Naive B cell (primary cell): ENCODE results near the gene AGXT. TPM values are rescaled to one million over a fixed set of nuclear protein-coding genes. Genes with fewer than 3 reads are reported as not detected.

Source experiments
- ATAC-seq, 2 donors: fragments of 150-1000 bp; cut with Tn5 transposase; 2 replicates each; pipeline ENCODE4 v1.10.0; 2021; ENCODE audit warnings: low read depth in 2 of 2, mild to moderate bottlenecking in 2 of 2, moderate library complexity in 2 of 2
- DNase-seq: peaks from one replicate; pipeline ENCODE4 v3.0.0; 2022
- H3K27ac Mint-ChIP-seq, 6 donors: one replicate each; pipeline ENCODE4 v1.8.0; 2020 to 2022; ENCODE audit warnings: mild to moderate bottlenecking in 6 of 6, mixed read lengths in 6 of 6, moderate library complexity in 5 of 6, inconsistent platforms in 2 of 6
- H3K27me3 Mint-ChIP-seq, 3 donors: one replicate each; pipeline ENCODE4 v1.8.0; 2021 to 2022; ENCODE audit warnings: mixed read lengths in 3 of 3, mild to moderate bottlenecking in 1 of 3
- H3K36me3 Mint-ChIP-seq, 2 donors: one replicate each; pipeline ENCODE4 v1.8.0; 2020 to 2022; ENCODE audit warnings: mixed read lengths in 2 of 2, inconsistent platforms in 1 of 2, mild to moderate bottlenecking in 1 of 2
- H3K4me1 Mint-ChIP-seq, 3 donors: one replicate each; pipeline ENCODE4 v1.8.0; 2020 to 2022; ENCODE audit warnings: mixed read lengths in 3 of 3, inconsistent platforms in 1 of 3, mild to moderate bottlenecking in 1 of 3, moderate library complexity in 1 of 3
- H3K4me3 Mint-ChIP-seq, 8 donors: one replicate each; pipeline ENCODE4 v1.8.0; 2020 to 2022; ENCODE audit warnings: mild to moderate bottlenecking in 8 of 8, mixed read lengths in 8 of 8, moderate library complexity in 8 of 8, inconsistent platforms in 2 of 8
- H3K9me3 Mint-ChIP-seq, 7 donors: one replicate each; pipeline ENCODE4 v1.8.0; 2020 to 2022; ENCODE audit warnings: mixed read lengths in 7 of 7, mild to moderate bottlenecking in 5 of 7, inconsistent platforms in 2 of 7, moderate library complexity in 1 of 7
- polyA plus RNA-seq, 6 donors: library from polyadenylated mRNA; unstranded; fragments of 300-500 nt; fragmentation: Illumina TruSeq; gene quantifications; one replicate each; pipeline ENCODE4 v1.2.3, GENCODE V29; 2021; ENCODE audit warnings: low read depth in 6 of 6

AGXT gene
- polyA plus RNA-seq, 6 donors from 2014 or later = not detected

- ATAC-seq (no peak), DNase-seq (no peak)
- Mint-ChIP-seq H3K36me3 (no peaks in the 10 kb centered on the region), H3K27ac (no peak overlapping the region), H3K9me3 (peaks cover 0 to 7% (median 0%) of the 10 kb centered on the region in 7 donors), H3K4me1 (no peaks in the 10 kb centered on the region), H3K27me3 (peaks cover 0 to 12% (median 6%) of the 10 kb centered on the region in 3 donors), H3K4me3 (no peak overlapping the region)
Measured at GRCh38 chr2:240926516-240927389, 58.1 kb downstream of the AGXT start.

- no peak overlapping the region for H3K27ac Mint-ChIP-seq
- peaks cover 0 to 7% (median 0%) of the 10 kb centered on the region in 7 donors for H3K9me3 Mint-ChIP-seq
- H3K36me3 Mint-ChIP-seq = no peaks in the 10 kb centered on the region
- ATAC-seq (no peak), DNase-seq (no peak)
- H3K4me1 Mint-ChIP-seq = no peaks in the 10 kb centered on the region
- peaks cover 0 to 12% (median 6%) of the 10 kb centered on the region in 3 donors for H3K27me3 Mint-ChIP-seq
- no peak overlapping the region for H3K4me3 Mint-ChIP-seq
Measured at GRCh38 chr2:240927390-240927781, 58.8 kb downstream of the AGXT start.

GRCh38 chr2:240928476-240929363, 60.1 kb downstream of the AGXT start:
- Mint-ChIP-seq H3K27ac (peak overlapping the region in 2 of 6 donors; percentile 18 to 54), H3K9me3 (peaks cover 0 to 7% (median 0%) of the 10 kb centered on the region in 7 donors), H3K4me1 (no peaks in the 10 kb centered on the region), H3K27me3 (peaks cover 0 to 12% (median 6%) of the 10 kb centered on the region in 3 donors), H3K36me3 (no peaks in the 10 kb centered on the region), H3K4me3 (no peak overlapping the region)
- DNase-seq (no peak), ATAC-seq (no peak)

GRCh38 chr2:240929364-240930095, 60.9 kb downstream of the AGXT start:
- H3K36me3 Mint-ChIP-seq = no peaks in the 10 kb centered on the region
- H3K27ac Mint-ChIP-seq = peak overlapping the region in 1 of 6 donors; percentile 54
- H3K9me3 Mint-ChIP-seq = peaks cover 0 to 7% (median 0%) of the 10 kb centered on the region in 7 donors
- H3K4me3 Mint-ChIP-seq = no peak overlapping the region
- H3K27me3 Mint-ChIP-seq = peaks cover 0 to 12% (median 7%) of the 10 kb centered on the region in 3 donors
- DNase-seq = no peak
- H3K4me1 Mint-ChIP-seq = no peaks in the 10 kb centered on the region
- ATAC-seq = no peak

Other genes with a start within 250 kb of the AGXT start
- 1 to 10 TPM in 2 of 6 donors, under 1 TPM in 3, not detected in 1; 0.54 to 2.9 (median 0.82) TPM for gene GPR35, start 243.3 kb upstream of the AGXT start, polyA plus RNA-seq
- not detected for gene AQP12B, start 185.9 kb upstream of the AGXT start, polyA plus RNA-seq
- gene AQP12A, start 177.0 kb upstream of the AGXT start, polyA plus RNA-seq = not detected
- not detected for gene KIF1A, start 48.6 kb upstream of the AGXT start, polyA plus RNA-seq
- not detected for gene MAB21L4, start 27.3 kb downstream of the AGXT start, polyA plus RNA-seq
- not detected for gene CROCC2, start 37.5 kb downstream of the AGXT start, polyA plus RNA-seq
- 1 to 10 TPM in 5 of 6 donors, under 1 TPM in 1; 0.75 to 3.2 (median 1.3) TPM for gene SNED1, start 129.8 kb downstream of the AGXT start, polyA plus RNA-seq
- gene MTERF4, start 233.5 kb downstream of the AGXT start, polyA plus RNA-seq = 10 to 100 TPM; 45.7 to 71.2 (median 58.3) TPM